ENCODE measurements around the gene RNF214. TPM values are rescaled to one million over a fixed set of nuclear protein-coding genes. Genes with fewer than 3 reads are reported as not detected.
A peak's percentile ranks its signal among the peaks of the same experiment; 100 is the strongest.

Gene RNF214
- total RNA-seq, 2 donors from 2014 or later: 46.4 to 51.1 TPM

DNA sequence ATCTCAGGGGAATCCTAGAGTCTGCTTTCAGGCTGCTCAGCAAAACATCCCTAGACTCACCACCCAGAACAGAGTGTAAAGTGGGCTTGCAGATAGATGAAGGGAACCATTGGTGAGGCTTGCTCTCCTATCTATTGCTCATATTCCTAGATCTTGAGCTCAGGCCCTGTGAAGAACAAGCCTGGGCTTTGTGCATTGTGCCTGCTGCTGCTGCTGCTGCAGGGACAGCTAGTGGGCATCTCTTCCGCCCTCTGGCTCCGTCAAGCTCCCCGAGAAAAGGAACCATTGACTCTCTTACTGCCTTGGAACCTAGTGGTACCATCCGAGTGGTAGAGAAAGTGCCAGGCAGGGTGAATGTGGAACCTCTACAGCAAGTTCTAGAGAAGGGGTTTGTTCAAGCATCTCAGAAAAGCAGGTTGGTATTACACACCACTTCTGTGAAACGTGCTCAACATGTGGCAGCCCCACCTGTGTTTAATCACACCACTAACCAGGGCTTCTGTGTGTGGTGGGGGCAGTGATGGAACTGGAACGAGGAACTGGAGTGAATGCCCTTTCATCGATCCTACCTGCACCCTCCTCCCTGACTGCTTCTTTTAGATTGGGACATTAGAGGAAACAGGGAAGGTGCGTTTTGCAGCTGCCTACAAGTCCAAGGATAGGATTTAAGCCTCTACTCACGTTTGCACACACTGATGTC, 63.1 kb downstream of the RNF214 start:
- peaks cover 31% of the 10 kb centered on the region for H3K36me3 Mint-ChIP-seq (ENCODE audit: low read depth)
- peaks cover 28% of the 10 kb centered on the region for H3K36me3 ChIP-seq (ENCODE audit: control insufficient read depth, insufficient read depth, low read length)
- no peak overlapping the region for H3K4me3 Mint-ChIP-seq
- no peaks in the 10 kb centered on the region for H3K9me3 ChIP-seq (ENCODE audit: control insufficient read depth, low read length)
- H3K27ac Mint-ChIP-seq: no peak overlapping the region
- DNase-seq: no peak
- peaks cover 19% of the 10 kb centered on the region for H3K4me1 Mint-ChIP-seq
- no peaks in the 10 kb centered on the region for H3K9me3 Mint-ChIP-seq
- no peak overlapping the region for H3K27ac ChIP-seq (ENCODE audit: low read depth, low read length)
- H3K4me1 ChIP-seq (ENCODE audit: control insufficient read depth, insufficient read depth, low read length): peaks cover 22% of the 10 kb centered on the region
- no peak overlapping the region for H3K4me3 ChIP-seq (ENCODE audit: low read length)
- H3K27me3 ChIP-seq (ENCODE audit: control insufficient read depth, insufficient read depth, low read length, poor library complexity, severe bottlenecking): no peaks in the 10 kb centered on the region
- no peak overlapping the region for H3K9ac ChIP-seq (ENCODE audit: extremely low read depth, low read length, poor library complexity, severe bottlenecking)
- WGBS, 2 experiments (ENCODE audit: insufficient coverage in 1 of 2, insufficient read length in 1 of 2): 89 to 99% methylated on average over 8 to 9 of the region's 9 CpGs
- H3K27me3 Mint-ChIP-seq (ENCODE audit: insufficient read depth): no peaks in the 10 kb centered on the region
- TF ChIP-seq CTCF (conservative IDR thresholded peaks at IDR 0.05): no peak

DNA sequence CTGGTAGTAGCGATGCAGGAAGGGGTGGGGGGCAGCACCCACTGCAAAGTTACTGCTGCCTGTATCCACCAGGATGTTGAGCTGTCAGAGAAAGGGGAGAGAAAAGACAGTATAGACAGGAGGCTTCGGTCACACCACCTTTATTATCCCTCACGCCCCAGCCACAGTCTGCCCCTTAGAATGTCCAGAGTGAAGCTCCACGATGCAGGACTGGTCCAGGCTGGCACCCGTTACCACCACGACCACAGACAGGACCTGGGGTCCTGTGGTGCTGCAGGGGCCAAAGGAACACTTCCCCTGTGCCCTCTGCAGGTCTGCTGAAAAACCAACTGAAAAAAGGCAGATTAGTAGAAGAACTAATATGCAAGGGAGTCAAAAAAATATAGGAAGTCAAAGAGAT, 64.4 kb downstream of the RNF214 start:
- WGBS, 2 experiments (ENCODE audit: insufficient coverage in 1 of 2, insufficient read length in 1 of 2): 90 to 97% methylated on average over 3 to 6 of the region's 6 CpGs
- Mint-ChIP-seq H3K27ac (no peak overlapping the region), H3K27me3 (ENCODE audit: insufficient read depth) (no peaks in the 10 kb centered on the region), H3K36me3 (ENCODE audit: low read depth) (peaks cover 20% of the 10 kb centered on the region), H3K9me3 (no peaks in the 10 kb centered on the region), H3K4me3 (no peak overlapping the region), H3K4me1 (peaks cover 19% of the 10 kb centered on the region)
- peaks cover 16% of the 10 kb centered on the region for H3K36me3 ChIP-seq (ENCODE audit: control insufficient read depth, insufficient read depth, low read length)
- H3K9ac ChIP-seq (ENCODE audit: extremely low read depth, low read length, poor library complexity, severe bottlenecking): no peak overlapping the region
- TF ChIP-seq CTCF (conservative IDR thresholded peaks at IDR 0.05): no peak
- H3K27me3 ChIP-seq (ENCODE audit: control insufficient read depth, insufficient read depth, low read length, poor library complexity, severe bottlenecking): no peaks in the 10 kb centered on the region
- H3K4me1 ChIP-seq (ENCODE audit: control insufficient read depth, insufficient read depth, low read length): peaks cover 18% of the 10 kb centered on the region
- no peak overlapping the region for H3K27ac ChIP-seq (ENCODE audit: low read depth, low read length)
- H3K4me3 ChIP-seq (ENCODE audit: low read length): no peak overlapping the region
- DNase-seq: peak; percentile 40
- no peaks in the 10 kb centered on the region for H3K9me3 ChIP-seq (ENCODE audit: control insufficient read depth, low read length)

DNA sequence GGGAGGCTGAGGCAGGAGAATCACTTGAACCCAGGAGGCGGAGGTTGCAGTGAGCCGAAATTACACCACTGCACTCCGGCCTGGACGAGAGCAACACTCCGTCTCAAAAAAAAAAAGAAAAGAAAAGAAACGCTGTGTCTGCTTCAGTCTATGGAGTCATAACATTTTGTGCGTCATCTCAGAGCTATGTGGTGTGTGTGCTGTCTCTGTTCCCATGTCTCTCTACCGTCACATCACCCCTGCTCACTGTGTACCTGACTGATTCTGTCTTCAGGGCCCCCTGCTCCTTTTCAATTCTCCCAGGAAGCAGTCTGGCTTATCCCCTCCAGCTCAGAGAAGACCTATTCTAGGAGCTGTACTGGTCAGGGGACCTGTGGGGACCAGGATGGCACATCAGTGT, 65.7 kb downstream of the RNF214 start:
- no peaks in the 10 kb centered on the region for H3K9me3 Mint-ChIP-seq
- no peak for TF ChIP-seq CTCF (conservative IDR thresholded peaks at IDR 0.05)
- peaks cover 22% of the 10 kb centered on the region for H3K4me1 Mint-ChIP-seq
- no peak for DNase-seq
- no peak overlapping the region for H3K27ac ChIP-seq (ENCODE audit: low read depth, low read length)
- H3K9ac ChIP-seq (ENCODE audit: extremely low read depth, low read length, poor library complexity, severe bottlenecking): no peak overlapping the region
- no peak overlapping the region for H3K4me3 ChIP-seq (ENCODE audit: low read length)
- peak overlapping the region; percentile 77 for H3K27ac Mint-ChIP-seq
- H3K27me3 Mint-ChIP-seq (ENCODE audit: insufficient read depth): peaks cover 1% of the 10 kb centered on the region
- peaks cover 20% of the 10 kb centered on the region for H3K4me1 ChIP-seq (ENCODE audit: control insufficient read depth, insufficient read depth, low read length)
- no peaks in the 10 kb centered on the region for H3K27me3 ChIP-seq (ENCODE audit: control insufficient read depth, insufficient read depth, low read length, poor library complexity, severe bottlenecking)
- no peak overlapping the region for H3K4me3 Mint-ChIP-seq
- WGBS, 2 experiments (ENCODE audit: insufficient coverage in 1 of 2, insufficient read length in 1 of 2): 97 to 98% methylated on average over 8 of the region's 8 CpGs
- no peaks in the 10 kb centered on the region for H3K9me3 ChIP-seq (ENCODE audit: control insufficient read depth, low read length)
- peaks cover 7% of the 10 kb centered on the region for H3K36me3 ChIP-seq (ENCODE audit: control insufficient read depth, insufficient read depth, low read length)
- peaks cover 13% of the 10 kb centered on the region for H3K36me3 Mint-ChIP-seq (ENCODE audit: low read depth)
